ENCODE measurements around the gene DCTN1. TPM values are rescaled to one million over a fixed set of nuclear protein-coding genes. Genes with fewer than 3 reads are reported as not detected.
A peak's percentile ranks its signal among the peaks of the same experiment; 100 is the strongest.

DCTN1 gene
- total RNA-seq = 182 and 186 TPM in 2 replicates
- long read RNA-seq, full-length matches to known transcripts = 41 of 74 reads
- long read RNA-seq, partial matches to known transcripts = 22 of 74 reads
- long read RNA-seq, other reads (novel, unspliced or antisense) = 11 of 74 reads

DNA sequence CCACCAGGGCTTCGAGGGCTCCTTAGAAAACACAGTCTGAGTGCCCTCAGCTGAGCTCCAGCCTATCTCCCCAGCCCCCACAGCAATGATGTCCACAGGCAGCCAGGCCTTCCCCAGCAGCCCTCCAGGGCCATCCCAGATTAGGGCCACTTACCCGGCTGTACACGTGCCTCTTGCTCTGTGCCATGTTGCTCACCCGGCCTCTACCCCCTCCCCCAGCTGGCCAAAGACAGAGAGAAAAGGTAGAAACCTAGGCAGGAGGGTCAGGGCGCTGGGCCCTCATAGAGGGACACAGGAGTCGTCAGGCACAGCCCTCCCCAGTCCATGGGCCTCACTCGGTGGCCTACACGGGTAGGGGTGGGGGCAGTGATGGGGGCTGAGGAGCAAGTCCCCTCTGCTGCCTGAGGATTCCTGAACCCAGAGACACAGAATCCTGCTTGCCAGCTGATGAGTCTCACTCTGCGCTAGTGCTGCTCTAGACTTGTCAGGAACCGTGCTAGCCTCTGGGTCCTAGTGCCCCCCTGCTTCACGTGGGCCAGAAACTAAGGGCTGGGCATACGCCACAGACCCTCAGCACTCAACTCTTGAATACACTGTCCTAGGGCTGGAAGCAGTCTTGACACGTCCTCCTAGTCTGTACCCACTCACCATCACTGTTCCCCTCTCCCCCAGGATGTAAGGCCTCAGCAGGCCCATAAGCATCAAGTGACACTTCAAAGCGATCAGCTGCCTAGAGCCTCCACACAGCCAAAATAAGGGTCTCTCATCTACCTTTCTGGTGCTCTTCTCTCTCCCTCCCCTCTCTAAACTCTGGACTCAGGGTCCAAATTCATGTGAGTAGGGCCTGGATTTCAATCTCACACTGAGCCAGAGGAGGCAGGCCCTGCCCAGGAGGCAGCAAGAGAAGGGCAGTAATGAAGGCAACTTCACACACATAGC is at the start of gene DCTN1:
DCTN1 (minus strand) TSS at position 461 of the 939 bp plus-strand sequence; CDS start at position 187, 274 bp downstream.
- Mint-ChIP-seq H3K36me3 (ENCODE audit: unreplicated experiment) (peaks cover 25% of the 10 kb centered on the region), H3K9me3 (ENCODE audit: unreplicated experiment) (no peaks in the 10 kb centered on the region), H3K4me1 (ENCODE audit: unreplicated experiment) (peaks cover 23% of the 10 kb centered on the region), H3K4me3 (ENCODE audit: unreplicated experiment) (peak within 1 kb of the TSS; percentile 73), H3K27ac (ENCODE audit: unreplicated experiment) (peak within 1 kb of the TSS; percentile 64), H3K27me3 (ENCODE audit: unreplicated experiment) (no peaks in the 10 kb centered on the region)
- TF ChIP-seq, protein P1, sequence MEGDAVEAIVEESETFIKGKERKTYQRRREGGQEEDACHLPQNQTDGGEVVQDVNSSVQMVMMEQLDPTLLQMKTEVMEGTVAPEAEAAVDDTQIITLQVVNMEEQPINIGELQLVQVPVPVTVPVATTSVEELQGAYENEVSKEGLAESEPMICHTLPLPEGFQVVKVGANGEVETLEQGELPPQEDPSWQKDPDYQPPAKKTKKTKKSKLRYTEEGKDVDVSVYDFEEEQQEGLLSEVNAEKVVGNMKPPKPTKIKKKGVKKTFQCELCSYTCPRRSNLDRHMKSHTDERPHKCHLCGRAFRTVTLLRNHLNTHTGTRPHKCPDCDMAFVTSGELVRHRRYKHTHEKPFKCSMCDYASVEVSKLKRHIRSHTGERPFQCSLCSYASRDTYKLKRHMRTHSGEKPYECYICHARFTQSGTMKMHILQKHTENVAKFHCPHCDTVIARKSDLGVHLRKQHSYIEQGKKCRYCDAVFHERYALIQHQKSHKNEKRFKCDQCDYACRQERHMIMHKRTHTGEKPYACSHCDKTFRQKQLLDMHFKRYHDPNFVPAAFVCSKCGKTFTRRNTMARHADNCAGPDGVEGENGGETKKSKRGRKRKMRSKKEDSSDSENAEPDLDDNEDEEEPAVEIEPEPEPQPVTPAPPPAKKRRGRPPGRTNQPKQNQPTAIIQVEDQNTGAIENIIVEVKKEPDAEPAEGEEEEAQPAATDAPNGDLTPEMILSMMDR (IDR thresholded peaks at IDR 0.05) = no peak
- DNase-seq (ENCODE audit: extremely low spot score, unreplicated experiment) = no peak

DNA sequence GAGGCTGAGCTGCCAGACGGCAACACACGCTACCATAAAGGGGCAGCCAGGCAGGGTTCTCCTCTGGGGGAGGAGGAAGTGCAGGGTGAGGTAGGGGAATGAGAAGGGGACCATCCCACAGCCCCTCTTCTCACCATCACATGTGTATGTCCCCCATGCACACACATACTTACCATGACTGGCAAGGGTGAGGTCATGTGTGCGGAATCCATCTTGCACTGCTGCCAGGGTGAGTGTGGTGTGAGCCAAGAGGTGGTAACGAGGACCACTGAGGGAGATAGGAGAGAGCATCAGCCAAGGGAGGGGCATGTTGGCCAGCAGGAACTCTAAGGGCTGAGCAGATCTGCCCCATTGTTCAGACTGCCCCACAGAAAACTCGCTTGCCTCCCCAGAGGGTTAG is 48.6 kb upstream of the DCTN1 start:
- no peaks in the 10 kb centered on the region for H3K27me3 Mint-ChIP-seq (ENCODE audit: unreplicated experiment)
- H3K4me1 Mint-ChIP-seq (ENCODE audit: unreplicated experiment) = no peaks in the 10 kb centered on the region
- H3K4me3 Mint-ChIP-seq (ENCODE audit: unreplicated experiment) = no peak overlapping the region

DNA sequence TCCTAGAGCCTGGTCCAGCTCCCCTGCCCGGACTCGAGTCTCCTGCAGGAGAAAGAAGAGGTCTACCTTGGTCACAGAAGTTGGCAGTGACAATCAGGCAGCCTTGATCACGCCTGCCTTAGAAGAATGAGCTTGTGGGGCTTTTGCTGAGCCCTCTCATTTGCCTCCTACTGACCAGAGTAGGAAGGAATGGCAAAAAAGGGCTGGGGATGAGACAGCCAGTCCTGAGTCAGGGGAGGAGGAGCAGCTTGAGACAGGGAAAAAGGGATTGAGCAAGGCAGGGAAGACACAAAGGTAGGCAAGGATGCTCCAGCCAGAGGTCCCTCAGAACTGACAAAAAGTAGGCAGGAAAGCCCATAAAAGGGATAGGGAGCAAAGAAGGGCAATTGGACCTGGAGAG is 47.4 kb upstream of the DCTN1 start:
- DNase-seq (ENCODE audit: extremely low spot score, unreplicated experiment) = no peak
- TF ChIP-seq, protein P1 (IDR thresholded peaks at IDR 0.05) = no peak
- H3K4me3 Mint-ChIP-seq (ENCODE audit: unreplicated experiment) = no peak overlapping the region
- H3K27me3 Mint-ChIP-seq (ENCODE audit: unreplicated experiment) = no peaks in the 10 kb centered on the region
- H3K27ac Mint-ChIP-seq (ENCODE audit: unreplicated experiment) = no peak overlapping the region
- peaks cover 29% of the 10 kb centered on the region for H3K36me3 Mint-ChIP-seq (ENCODE audit: unreplicated experiment)
- no peaks in the 10 kb centered on the region for H3K9me3 Mint-ChIP-seq (ENCODE audit: unreplicated experiment)
- no peaks in the 10 kb centered on the region for H3K4me1 Mint-ChIP-seq (ENCODE audit: unreplicated experiment)

More for the DNA sequence above, 48.6 kb upstream of the DCTN1 start:
- Mint-ChIP-seq H3K9me3 (ENCODE audit: unreplicated experiment) (no peaks in the 10 kb centered on the region), H3K27ac (ENCODE audit: unreplicated experiment) (no peak overlapping the region), H3K36me3 (ENCODE audit: unreplicated experiment) (peaks cover 29% of the 10 kb centered on the region)
- no peak for DNase-seq (ENCODE audit: extremely low spot score, unreplicated experiment)
- TF ChIP-seq, protein P1 (IDR thresholded peaks at IDR 0.05) = no peak

DNA sequence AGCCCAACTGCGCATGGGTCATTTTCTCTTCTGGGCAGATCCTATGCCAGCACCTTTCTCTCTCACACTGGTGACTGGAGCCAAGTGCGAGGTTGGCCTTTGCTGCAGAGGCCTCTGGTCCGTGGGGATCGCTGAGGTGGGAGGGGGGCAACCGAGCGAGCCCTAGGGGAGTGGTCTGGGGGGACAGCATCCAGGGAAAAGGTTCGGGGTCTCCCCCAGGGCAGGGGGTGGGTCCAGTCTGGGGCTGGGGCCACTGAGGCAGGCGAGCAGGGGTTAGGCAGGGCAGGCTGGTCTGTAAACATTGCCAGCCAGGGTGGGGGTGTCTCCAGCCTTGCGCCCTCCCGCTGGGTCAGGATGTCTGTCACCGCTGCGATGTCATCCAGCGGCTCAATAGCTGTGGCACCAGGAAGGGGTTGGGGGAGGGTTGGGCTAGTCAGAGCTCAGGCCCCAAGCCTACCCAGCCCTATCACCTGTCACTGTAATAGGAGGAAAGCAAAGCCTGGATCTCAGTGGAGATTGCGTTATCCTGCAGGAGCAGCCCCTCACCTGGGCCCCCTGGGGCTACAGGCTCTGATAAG is 46.2 kb upstream of the DCTN1 start:
- Mint-ChIP-seq H3K27me3 (ENCODE audit: unreplicated experiment) (no peaks in the 10 kb centered on the region), H3K4me1 (ENCODE audit: unreplicated experiment) (peaks cover 4% of the 10 kb centered on the region), H3K27ac (ENCODE audit: unreplicated experiment) (no peak overlapping the region), H3K9me3 (ENCODE audit: unreplicated experiment) (no peaks in the 10 kb centered on the region), H3K36me3 (ENCODE audit: unreplicated experiment) (peaks cover 22% of the 10 kb centered on the region), H3K4me3 (ENCODE audit: unreplicated experiment) (no peak overlapping the region)
- TF ChIP-seq, protein P1 (IDR thresholded peaks at IDR 0.05) = no peak
- no peak for DNase-seq (ENCODE audit: extremely low spot score, unreplicated experiment)

DNA sequence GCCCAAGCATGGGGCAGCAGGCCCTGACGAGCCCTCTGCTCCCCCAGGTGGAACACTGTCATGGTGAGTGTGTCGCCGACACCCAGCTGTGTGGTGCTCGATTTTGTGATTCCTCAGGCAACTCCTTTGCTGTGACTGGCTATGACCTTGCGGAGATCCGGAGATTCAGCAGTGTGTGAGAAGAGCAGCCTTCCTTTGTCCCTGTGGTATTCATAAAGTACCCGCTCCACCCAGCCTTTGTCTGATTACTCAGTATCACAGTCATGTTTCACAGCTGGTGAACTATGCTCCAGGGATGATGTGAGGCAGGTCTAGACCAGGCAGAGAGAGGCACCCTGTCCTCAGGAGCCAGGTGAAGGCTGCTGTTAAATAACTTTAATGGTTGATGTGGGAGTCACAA is 45.4 kb upstream of the DCTN1 start:
- DNase-seq (ENCODE audit: extremely low spot score, unreplicated experiment) = no peak
- Mint-ChIP-seq H3K27ac (ENCODE audit: unreplicated experiment) (no peak overlapping the region), H3K9me3 (ENCODE audit: unreplicated experiment) (no peaks in the 10 kb centered on the region), H3K36me3 (ENCODE audit: unreplicated experiment) (peaks cover 22% of the 10 kb centered on the region), H3K4me3 (ENCODE audit: unreplicated experiment) (no peak overlapping the region), H3K4me1 (ENCODE audit: unreplicated experiment) (peaks cover 8% of the 10 kb centered on the region), H3K27me3 (ENCODE audit: unreplicated experiment) (no peaks in the 10 kb centered on the region)
- TF ChIP-seq, protein P1 (IDR thresholded peaks at IDR 0.05) = no peak

Data from osteocyte (in vitro differentiated cells).